Bronchial epithelial cell (primary cell): ENCODE data around the gene SMYD3. TPM values are rescaled to one million over a fixed set of nuclear protein-coding genes. Genes with fewer than 3 reads are reported as not detected.
A peak's percentile ranks its signal among the peaks of the same experiment; 100 is the strongest.

Experiments
- DNase-seq: peaks from one replicate; pipeline ENCODE4 v3.0.0-alpha.2; 2010; ENCODE audit warnings: low read depth
- FAIRE-seq: peaks from 2 replicates; lab custom pipeline; 2011; peaks lifted over from hg19 to GRCh38; lab: Jason Lieb, UNC
- H3K27me3 ChIP-seq: 2 replicates; pipeline ENCODE4 v1.5.1; 2011; ENCODE audit warnings: low read length; ENCODE audit not compliant: control insufficient read depth, insufficient read depth
- H3K36me3 ChIP-seq: 2 replicates; pipeline ENCODE4 v1.5.1; 2011; ENCODE audit warnings: low read length; ENCODE audit not compliant: control insufficient read depth, insufficient read depth
- H3K4me3 ChIP-seq: 2 replicates; pipeline ENCODE4 v1.5.1; 2011; ENCODE audit warnings: mild to moderate bottlenecking, low read depth, low read length, control low read depth
- total RNA-seq: library from RNA; depleted of rRNA; stranded (reverse); fragments of >200 nt; gene quantifications from 2 replicates; pipeline ENCODE4 v1.2.1, GENCODE V29; 2014
- TF ChIP-seq, protein P1 (sequence below): IDR thresholded peaks from 2 replicates; pipeline ENCODE4 v1.5.1; 2011; ENCODE audit warnings: mild to moderate bottlenecking, moderate library complexity, low read length, control low read depth, inconsistent platforms; ENCODE audit not compliant: insufficient read depth, severe bottlenecking

SMYD3 gene
- total RNA-seq, 1 donor from 2014 or later: 17.4 TPM

DNA sequence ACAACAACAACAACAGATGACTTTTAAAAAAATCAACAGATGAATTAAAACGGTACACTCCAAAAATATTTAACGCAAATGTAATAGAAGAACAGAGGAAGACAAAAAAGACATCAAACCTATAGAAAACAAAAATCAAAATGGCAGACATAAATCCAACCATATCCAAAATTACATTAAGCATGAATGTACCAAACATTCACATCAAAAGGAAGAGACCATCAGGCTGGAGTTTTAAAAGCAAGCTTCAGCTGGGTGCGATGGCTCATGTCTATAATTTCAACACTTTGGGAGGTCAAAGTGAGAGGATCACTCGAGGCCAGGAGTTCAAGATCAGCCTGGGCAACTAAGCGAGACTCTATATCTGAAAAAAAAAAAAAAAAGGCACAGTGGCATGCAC lies 116.2 kb downstream of the SMYD3 start:
- Histone ChIP-seq H3K27me3 (no peaks in the 10 kb centered on the region), H3K4me3 (no peak overlapping the region), H3K36me3 (no peaks in the 10 kb centered on the region)
- DNase-seq: no peak
- TF ChIP-seq, protein P1, sequence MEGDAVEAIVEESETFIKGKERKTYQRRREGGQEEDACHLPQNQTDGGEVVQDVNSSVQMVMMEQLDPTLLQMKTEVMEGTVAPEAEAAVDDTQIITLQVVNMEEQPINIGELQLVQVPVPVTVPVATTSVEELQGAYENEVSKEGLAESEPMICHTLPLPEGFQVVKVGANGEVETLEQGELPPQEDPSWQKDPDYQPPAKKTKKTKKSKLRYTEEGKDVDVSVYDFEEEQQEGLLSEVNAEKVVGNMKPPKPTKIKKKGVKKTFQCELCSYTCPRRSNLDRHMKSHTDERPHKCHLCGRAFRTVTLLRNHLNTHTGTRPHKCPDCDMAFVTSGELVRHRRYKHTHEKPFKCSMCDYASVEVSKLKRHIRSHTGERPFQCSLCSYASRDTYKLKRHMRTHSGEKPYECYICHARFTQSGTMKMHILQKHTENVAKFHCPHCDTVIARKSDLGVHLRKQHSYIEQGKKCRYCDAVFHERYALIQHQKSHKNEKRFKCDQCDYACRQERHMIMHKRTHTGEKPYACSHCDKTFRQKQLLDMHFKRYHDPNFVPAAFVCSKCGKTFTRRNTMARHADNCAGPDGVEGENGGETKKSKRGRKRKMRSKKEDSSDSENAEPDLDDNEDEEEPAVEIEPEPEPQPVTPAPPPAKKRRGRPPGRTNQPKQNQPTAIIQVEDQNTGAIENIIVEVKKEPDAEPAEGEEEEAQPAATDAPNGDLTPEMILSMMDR: no peak
- no peak for FAIRE-seq

GRCh38 chr1:246384616-246385015 lies 122.5 kb downstream of the SMYD3 start:
- H3K4me3 ChIP-seq: no peak overlapping the region
- FAIRE-seq: no peak
- no peak for DNase-seq
- TF ChIP-seq, protein P1: no peak
- no peaks in the 10 kb centered on the region for H3K27me3 ChIP-seq
- no peaks in the 10 kb centered on the region for H3K36me3 ChIP-seq

GRCh38 chr1:246383791-246384190 lies 123.3 kb downstream of the SMYD3 start:
- DNase-seq (peak; percentile 71), FAIRE-seq (no peak)
- TF ChIP-seq, protein P1: no peak

DNA sequence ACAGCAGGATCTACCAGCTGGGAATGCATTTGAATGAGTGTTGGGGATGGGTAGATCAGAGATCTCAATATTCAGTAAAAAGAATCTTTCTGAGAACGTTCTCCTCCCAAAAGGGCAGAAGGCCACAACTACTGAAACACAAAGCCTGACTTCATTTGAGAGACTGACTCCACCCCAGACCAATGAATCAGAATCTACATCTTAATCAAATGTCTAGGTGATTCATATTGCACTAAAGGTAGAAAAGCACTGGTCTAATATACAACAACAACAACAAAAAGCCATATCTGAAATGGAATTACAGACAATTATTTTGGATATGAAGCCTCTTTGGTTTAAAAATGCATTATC lies 123.9 kb downstream of the SMYD3 start:
- H3K27me3 ChIP-seq: no peaks in the 10 kb centered on the region
- H3K36me3 ChIP-seq: no peaks in the 10 kb centered on the region
- H3K4me3 ChIP-seq: no peak overlapping the region
- TF ChIP-seq, protein P1: no peak
- FAIRE-seq (no peak), DNase-seq (peak; percentile 77)

More at GRCh38 chr1:246383791-246384190, 123.3 kb downstream of the SMYD3 start:
- Histone ChIP-seq H3K36me3 (no peaks in the 10 kb centered on the region), H3K4me3 (no peak overlapping the region), H3K27me3 (no peaks in the 10 kb centered on the region)

DNA sequence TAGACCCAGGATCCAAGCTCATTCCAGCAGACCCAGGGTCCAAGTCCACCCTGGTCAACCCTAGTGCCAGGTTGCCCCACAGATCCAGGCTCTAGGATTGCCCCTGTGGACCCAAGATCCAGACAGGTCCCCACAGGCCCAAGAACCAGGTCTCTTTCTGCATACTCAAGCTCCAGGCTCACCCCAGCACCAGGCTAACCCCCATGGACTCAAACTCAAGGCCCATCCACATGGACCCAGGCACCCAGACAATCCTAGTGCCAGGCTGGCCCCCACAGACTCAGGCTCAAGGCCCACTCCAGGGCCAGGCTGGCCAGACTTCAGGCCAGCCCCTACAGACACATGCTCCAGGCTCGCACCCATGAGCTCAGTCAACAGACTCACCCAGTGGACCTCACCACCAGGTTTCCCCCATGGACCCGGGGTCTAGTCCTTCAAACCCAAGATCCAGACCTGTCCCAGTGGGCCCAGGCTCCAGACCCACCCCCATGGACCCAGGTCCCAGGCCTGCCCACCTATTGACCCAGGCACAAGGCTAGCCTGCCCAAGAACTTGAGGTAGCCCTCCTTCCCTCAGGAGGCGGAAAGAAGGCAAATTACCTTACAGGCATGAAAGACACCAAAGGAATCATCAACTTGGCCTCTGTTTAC lies 124.4 kb downstream of the SMYD3 start:
- DNase-seq (no peak), FAIRE-seq (no peak)
- H3K27me3 ChIP-seq: no peaks in the 10 kb centered on the region
- TF ChIP-seq, protein P1: no peak
- H3K36me3 ChIP-seq: no peaks in the 10 kb centered on the region
- no peak overlapping the region for H3K4me3 ChIP-seq

DNA sequence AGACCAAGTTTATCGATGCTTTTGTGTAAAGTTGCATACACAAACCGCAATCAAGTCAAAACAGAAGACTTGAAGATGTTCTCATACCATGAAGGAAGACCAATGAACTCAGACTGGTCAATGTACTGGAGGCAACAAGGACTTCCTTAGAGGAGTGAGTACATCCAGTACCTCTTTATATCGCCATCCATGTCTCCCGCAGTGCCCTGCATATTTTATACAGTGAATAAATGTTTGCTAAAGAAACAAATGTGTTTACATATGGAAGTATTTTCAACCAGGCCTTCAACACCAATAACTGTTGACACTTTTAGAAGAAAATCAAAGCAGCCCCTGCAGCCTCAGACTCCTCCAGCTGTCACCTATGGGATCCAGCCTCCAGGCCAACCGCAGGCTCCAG lies 125.6 kb downstream of the SMYD3 start:
- Histone ChIP-seq H3K27me3 (no peaks in the 10 kb centered on the region), H3K36me3 (no peaks in the 10 kb centered on the region), H3K4me3 (no peak overlapping the region)
- FAIRE-seq (no peak), DNase-seq (no peak)
- TF ChIP-seq, protein P1: no peak
